Bronchial epithelial cell (primary cell): ENCODE measurements around the gene SCIMP. TPM values are rescaled to one million over a fixed set of nuclear protein-coding genes. Genes with fewer than 3 reads are reported as not detected.

Source experiments
- DNase-seq: peaks from one replicate; pipeline ENCODE4 v3.0.0-alpha.2; 2010; ENCODE audit warnings: low read depth
- FAIRE-seq: peaks from 2 replicates; lab custom pipeline; 2011; peaks lifted over from hg19 to GRCh38; lab: Jason Lieb, UNC
- H3K27me3 ChIP-seq: 2 replicates; pipeline ENCODE4 v1.5.1; 2011; ENCODE audit warnings: low read length; ENCODE audit not compliant: control insufficient read depth, insufficient read depth
- H3K36me3 ChIP-seq: 2 replicates; pipeline ENCODE4 v1.5.1; 2011; ENCODE audit warnings: low read length; ENCODE audit not compliant: control insufficient read depth, insufficient read depth
- H3K4me3 ChIP-seq: 2 replicates; pipeline ENCODE4 v1.5.1; 2011; ENCODE audit warnings: mild to moderate bottlenecking, low read depth, low read length, control low read depth
- CTCF ChIP-seq: IDR thresholded peaks from 2 replicates; pipeline ENCODE4 v1.5.1; 2011; ENCODE audit warnings: mild to moderate bottlenecking, moderate library complexity, low read length, control low read depth, inconsistent platforms; ENCODE audit not compliant: insufficient read depth, severe bottlenecking
- total RNA-seq: library from RNA; depleted of rRNA; stranded (reverse); fragments of >200 nt; gene quantifications from 2 replicates; pipeline ENCODE4 v1.2.1, GENCODE V29; 2014

Gene SCIMP
- total RNA-seq: not detected in 2 replicates

DNA sequence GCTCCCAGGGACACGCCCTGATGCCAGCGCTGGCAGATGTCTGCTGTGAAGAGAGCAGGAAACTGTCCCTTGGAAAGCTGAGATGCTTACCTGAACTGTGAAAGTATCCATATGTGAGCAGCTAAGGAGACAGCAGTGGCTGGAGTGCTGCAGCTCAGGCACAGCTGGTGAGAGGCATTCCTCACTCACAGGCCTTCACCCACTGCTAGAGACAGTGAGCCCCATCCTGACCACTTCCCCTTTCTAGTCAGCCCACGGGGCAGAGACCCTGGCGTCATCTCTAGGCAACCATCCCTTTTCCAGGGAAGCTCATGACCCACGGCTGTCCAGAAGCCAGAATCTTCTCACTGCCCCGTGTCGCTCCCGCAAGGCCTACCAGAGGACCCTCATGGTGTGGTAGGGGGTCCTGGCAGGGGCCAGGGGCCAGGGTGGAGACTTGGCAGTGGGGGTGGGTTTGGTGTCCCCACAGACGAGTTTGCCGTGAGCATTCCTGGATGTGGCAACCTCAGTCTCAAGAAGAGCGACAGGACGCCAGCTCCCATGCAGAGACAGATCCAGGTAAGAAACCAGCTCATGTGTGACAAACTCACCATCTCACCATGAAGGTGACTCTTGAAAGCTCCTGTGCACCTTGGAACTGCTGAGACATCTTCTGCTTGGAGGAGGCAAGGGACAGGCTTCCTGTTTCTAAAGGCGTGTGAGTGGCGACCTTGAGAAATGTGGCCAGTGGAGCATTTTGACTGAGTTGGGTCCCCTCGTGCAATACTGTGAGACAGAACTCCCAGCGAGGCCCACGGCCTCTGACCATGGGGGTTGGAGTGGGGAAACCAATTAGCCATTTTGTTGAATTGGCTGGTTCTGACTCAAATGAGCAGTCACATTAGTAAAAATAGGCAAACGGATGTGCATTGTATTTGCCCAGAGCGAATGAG is at the start of gene SCIMP:
Gene SCIMP (minus strand): TSS at position 216 of the 932 bp plus-strand sequence. CDS start 105 bp downstream, at position 111.
- no peak for TF ChIP-seq CTCF
- no peak within 1 kb of the TSS for H3K4me3 ChIP-seq
- H3K36me3 ChIP-seq: no peaks in the 10 kb centered on the region
- FAIRE-seq (no peak), DNase-seq (no peak)
- H3K27me3 ChIP-seq: no peaks in the 10 kb centered on the region

DNA sequence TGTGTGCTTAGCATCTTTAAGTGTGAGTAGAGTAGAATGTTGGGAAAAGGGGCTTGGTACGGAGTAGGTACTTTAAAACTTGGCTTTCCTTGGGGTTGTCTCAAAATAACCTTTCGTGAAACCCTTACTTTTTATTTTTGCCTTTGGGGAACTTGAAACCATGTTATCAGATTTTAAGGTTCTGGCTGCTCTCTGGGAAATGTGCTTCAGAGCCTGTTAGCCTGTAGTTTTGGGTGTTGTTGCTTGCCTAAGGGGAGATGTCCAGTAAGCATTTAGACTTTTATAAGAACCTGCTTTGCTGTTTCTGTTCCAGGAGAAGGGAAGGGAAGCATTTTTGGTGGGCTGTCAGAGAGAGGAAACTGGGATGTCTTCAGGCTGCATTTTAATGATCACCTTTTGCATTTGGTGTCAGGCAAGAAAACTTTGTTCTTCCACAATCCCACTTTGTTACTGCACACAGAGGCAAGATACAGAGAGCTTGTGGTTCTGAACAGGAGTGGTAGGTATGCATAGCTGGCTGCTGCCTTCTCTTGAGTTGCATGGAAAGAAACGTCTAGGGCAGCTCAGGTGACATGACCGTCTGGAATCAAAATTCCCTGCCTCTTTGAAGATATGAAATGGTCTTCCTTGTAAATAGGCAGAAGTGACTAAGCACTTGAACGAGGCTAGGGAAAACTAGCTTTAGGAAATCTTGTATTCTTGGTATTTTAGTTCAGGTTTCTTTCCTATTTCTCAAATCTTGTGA is 49.1 kb upstream of the SCIMP start:
- peak overlapping the region; percentile 67 for H3K4me3 ChIP-seq
- peak; percentile 38 for DNase-seq
- no peak for FAIRE-seq
- no peak for TF ChIP-seq CTCF
- H3K36me3 ChIP-seq: no peaks in the 10 kb centered on the region
- H3K27me3 ChIP-seq: no peaks in the 10 kb centered on the region

DNA sequence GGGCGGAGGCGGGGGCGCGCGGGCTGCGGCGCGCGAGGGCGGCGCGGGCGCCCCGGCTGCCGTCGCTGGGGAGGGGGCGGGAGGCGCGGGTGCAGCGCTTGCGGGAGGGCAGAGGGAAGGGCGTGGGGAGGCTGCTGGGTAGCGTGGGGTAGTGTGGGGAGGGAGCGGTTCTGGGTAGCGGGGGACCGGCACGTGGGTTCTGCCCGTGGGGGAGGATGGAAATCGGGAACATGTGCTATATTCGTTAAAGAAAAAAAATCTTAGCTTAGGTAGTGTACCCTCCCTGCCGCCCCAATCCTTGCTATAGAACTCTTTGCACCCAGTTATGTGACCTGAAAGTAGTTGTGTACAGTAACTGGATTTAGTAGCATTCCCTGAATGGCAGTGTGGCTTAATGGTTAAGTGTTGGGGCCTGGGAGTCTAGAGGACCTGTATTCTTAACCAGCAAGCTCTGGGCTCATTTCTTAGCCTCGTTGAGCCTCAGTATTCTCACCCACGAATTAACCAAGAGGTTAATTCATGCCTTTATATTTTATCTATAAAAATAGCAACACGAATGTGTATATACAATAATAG is 48.1 kb upstream of the SCIMP start:
- no peaks in the 10 kb centered on the region for H3K27me3 ChIP-seq
- H3K4me3 ChIP-seq: peak overlapping the region; percentile 67
- no peak for TF ChIP-seq CTCF
- DNase-seq (peak; percentile 17), FAIRE-seq (no peak)
- H3K36me3 ChIP-seq: no peaks in the 10 kb centered on the region

DNA sequence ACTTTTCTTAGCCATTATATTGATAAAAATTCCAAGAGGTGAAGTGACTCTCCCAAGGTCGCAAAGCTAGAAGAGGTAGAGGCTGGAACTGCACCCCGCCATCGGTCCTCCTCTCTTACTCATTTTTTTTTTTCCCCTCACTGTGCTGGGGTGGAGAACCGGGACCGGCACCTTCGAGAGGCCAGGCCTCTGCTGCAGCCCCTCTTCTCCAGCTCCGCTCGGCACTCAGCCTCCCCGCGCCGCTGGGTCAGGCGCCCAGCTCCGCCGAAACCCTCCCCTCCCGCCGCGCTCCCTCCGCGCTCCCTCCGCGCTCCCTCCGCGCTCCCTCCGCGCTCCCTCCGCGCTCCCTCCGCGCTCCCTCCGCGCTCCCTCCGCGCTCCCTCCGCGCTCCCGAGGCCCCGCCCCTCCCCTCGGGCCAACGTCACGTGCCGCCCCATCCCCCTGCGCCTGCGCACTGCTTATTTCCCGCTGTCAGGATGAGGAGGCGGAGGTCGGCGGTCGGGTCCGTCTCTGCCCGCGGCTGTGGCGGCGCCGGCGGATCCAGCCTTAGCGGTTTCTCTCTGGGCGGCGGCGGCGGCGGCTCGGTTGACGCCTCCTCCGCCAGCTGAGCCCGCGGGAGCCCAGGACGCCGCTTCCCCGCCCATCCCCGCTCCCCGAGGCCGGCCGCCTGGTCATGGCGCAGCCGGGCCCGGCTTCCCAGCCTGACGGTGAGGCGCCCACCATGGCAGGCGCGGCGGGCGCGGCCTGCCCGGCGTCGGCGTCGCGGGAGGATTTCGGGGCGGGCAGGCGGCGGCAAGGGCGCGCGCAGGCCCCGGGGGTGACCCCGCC is 47.4 kb upstream of the SCIMP start, which contains the start of gene RABEP1:
Gene RABEP1 (plus strand): TSS at position 471 of the 828 bp plus-strand sequence. CDS start 203 bp downstream, at position 674.
- no peak for FAIRE-seq

More for the DNA sequence above, 47.4 kb upstream of the SCIMP start, which contains the start of gene RABEP1:
- Histone ChIP-seq H3K36me3 (no peaks in the 10 kb centered on the region), H3K27me3 (no peaks in the 10 kb centered on the region), H3K4me3 (peak within 1 kb of the TSS; percentile 67)
- TF ChIP-seq CTCF: no peak
- DNase-seq: peak; percentile 29
